Measurements from ENCODE around the gene TMEM132C. TPM values are rescaled to one million over a fixed set of nuclear protein-coding genes. Genes with fewer than 3 reads are reported as not detected.

Gene TMEM132C
- total and polyA plus RNA-seq, 3 donors from 2014 or later: 2.9 to 5.5 (median 3.3) TPM

- H3K4me1 ChIP-seq: no peaks in the 10 kb centered on the region
- 60 to 71% methylated on average over 16 to 20 of the region's 20 CpGs for WGBS, 2 donors
- TF ChIP-seq POLR2A (IDR thresholded peaks at IDR 0.05): no peak
- TF ChIP-seq, protein P1, sequence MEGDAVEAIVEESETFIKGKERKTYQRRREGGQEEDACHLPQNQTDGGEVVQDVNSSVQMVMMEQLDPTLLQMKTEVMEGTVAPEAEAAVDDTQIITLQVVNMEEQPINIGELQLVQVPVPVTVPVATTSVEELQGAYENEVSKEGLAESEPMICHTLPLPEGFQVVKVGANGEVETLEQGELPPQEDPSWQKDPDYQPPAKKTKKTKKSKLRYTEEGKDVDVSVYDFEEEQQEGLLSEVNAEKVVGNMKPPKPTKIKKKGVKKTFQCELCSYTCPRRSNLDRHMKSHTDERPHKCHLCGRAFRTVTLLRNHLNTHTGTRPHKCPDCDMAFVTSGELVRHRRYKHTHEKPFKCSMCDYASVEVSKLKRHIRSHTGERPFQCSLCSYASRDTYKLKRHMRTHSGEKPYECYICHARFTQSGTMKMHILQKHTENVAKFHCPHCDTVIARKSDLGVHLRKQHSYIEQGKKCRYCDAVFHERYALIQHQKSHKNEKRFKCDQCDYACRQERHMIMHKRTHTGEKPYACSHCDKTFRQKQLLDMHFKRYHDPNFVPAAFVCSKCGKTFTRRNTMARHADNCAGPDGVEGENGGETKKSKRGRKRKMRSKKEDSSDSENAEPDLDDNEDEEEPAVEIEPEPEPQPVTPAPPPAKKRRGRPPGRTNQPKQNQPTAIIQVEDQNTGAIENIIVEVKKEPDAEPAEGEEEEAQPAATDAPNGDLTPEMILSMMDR (IDR thresholded peaks at IDR 0.05): no peak
- no peaks in the 10 kb centered on the region for H3K27me3 ChIP-seq
- no peak overlapping the region for H3K27ac ChIP-seq
- no peak overlapping the region for H3K4me3 ChIP-seq
- H3K9me3 ChIP-seq: no peaks in the 10 kb centered on the region
- DNase-seq: no peak
- no peaks in the 10 kb centered on the region for H3K36me3 ChIP-seq (ENCODE audit: low read depth, missing control alignments)
- intact Hi-C loops (cut with DNase I; ENCODE audit: low total_unique reads): no loop called here
Observed at GRCh38 chr12:128682548-128683275, 415.7 kb downstream of the TMEM132C start.

GRCh38 chr12:128684352-128684751 lies 417.4 kb downstream of the TMEM132C start:
- H3K4me3 ChIP-seq: no peak overlapping the region
- intact Hi-C loops (cut with DNase I; ENCODE audit: low total_unique reads): no loop called here
- no peaks in the 10 kb centered on the region for H3K9me3 ChIP-seq
- no peaks in the 10 kb centered on the region for H3K4me1 ChIP-seq
- no peak for TF ChIP-seq POLR2A (IDR thresholded peaks at IDR 0.05)
- TF ChIP-seq, protein P1 (IDR thresholded peaks at IDR 0.05): no peak
- no peaks in the 10 kb centered on the region for H3K27me3 ChIP-seq
- 25 to 53% methylated on average over 9 of the region's 9 CpGs for WGBS, 2 donors
- no peaks in the 10 kb centered on the region for H3K36me3 ChIP-seq (ENCODE audit: low read depth, missing control alignments)
- peak overlapping the region in 1 of 2 donors; percentile 21 for H3K27ac ChIP-seq
- peak; percentile 67 for DNase-seq

- no peaks in the 10 kb centered on the region for H3K9me3 ChIP-seq
- H3K36me3 ChIP-seq (ENCODE audit: low read depth, missing control alignments): no peaks in the 10 kb centered on the region
- intact Hi-C loops (cut with DNase I; ENCODE audit: low total_unique reads): no loop called here
- TF ChIP-seq, protein P1 (IDR thresholded peaks at IDR 0.05): no peak
- no peak for TF ChIP-seq POLR2A (IDR thresholded peaks at IDR 0.05)
- no peak overlapping the region for H3K27ac ChIP-seq
- no peak for DNase-seq
- no peaks in the 10 kb centered on the region for H3K4me1 ChIP-seq
- WGBS, 2 donors: 87 to 96% methylated on average over 11 of the region's 11 CpGs
- H3K27me3 ChIP-seq: no peaks in the 10 kb centered on the region
- no peak overlapping the region for H3K4me3 ChIP-seq
Observed at GRCh38 chr12:128685903-128686475, 419.0 kb downstream of the TMEM132C start.

GRCh38 chr12:128687851-128688250 lies 420.9 kb downstream of the TMEM132C start:
- H3K9me3 ChIP-seq: no peaks in the 10 kb centered on the region
- H3K4me3 ChIP-seq: no peak overlapping the region
- H3K4me1 ChIP-seq: no peaks in the 10 kb centered on the region
- H3K27ac ChIP-seq: peak overlapping the region in 1 of 2 donors; percentile 71
- DNase-seq: no peak
- 50 to 54% methylated on average over 3 to 7 of the region's 7 CpGs for WGBS, 2 donors
- no peaks in the 10 kb centered on the region for H3K36me3 ChIP-seq (ENCODE audit: low read depth, missing control alignments)
- no peak for TF ChIP-seq POLR2A (IDR thresholded peaks at IDR 0.05)
- TF ChIP-seq, protein P1 (IDR thresholded peaks at IDR 0.05): no peak
- H3K27me3 ChIP-seq: no peaks in the 10 kb centered on the region
- intact Hi-C loops (cut with DNase I; ENCODE audit: low total_unique reads): no loop called here
